GM12873 (cell line): ENCODE results near the gene MAS1L.

Experiments used
- CTCF ChIP-seq: IDR thresholded peaks from 2 replicates; pipeline ENCODE4 v1.5.1; 2012; ENCODE audit warnings: low read depth, mild to moderate bottlenecking, moderate library complexity, low read length, control low read depth; ENCODE audit not compliant: insufficient read depth; ENCODE audit errors: missing control alignments

Gene MAS1L

GRCh38 chr6:29493261-29493660 lies 5.5 kb upstream of the MAS1L start:
- no peak for TF ChIP-seq CTCF

GRCh38 chr6:29491574-29491973 lies 3.8 kb upstream of the MAS1L start:
- no peak for TF ChIP-seq CTCF

GRCh38 chr6:29490552-29490951 lies 2.8 kb upstream of the MAS1L start:
- TF ChIP-seq CTCF: no peak

GRCh38 chr6:29490055-29490454 lies 2.3 kb upstream of the MAS1L start:
- no peak for TF ChIP-seq CTCF

- no peak for TF ChIP-seq CTCF
These were observed 1.5 kb upstream of the MAS1L start for GRCh38 chr6:29489286-29489685.

- no peak for TF ChIP-seq CTCF
These were observed 1.1 kb upstream of the MAS1L start for GRCh38 chr6:29488874-29489273.

- no peak for TF ChIP-seq CTCF
These were observed 625 bp downstream of the MAS1L start for GRCh38 chr6:29487131-29487530.

- TF ChIP-seq CTCF: no peak
These were observed 1.2 kb downstream of the MAS1L start for GRCh38 chr6:29486577-29486976.
